ENCODE results near the gene THTPA.
A peak's percentile ranks its signal among the peaks of the same experiment; 100 is the strongest.

Gene THTPA

DNA sequence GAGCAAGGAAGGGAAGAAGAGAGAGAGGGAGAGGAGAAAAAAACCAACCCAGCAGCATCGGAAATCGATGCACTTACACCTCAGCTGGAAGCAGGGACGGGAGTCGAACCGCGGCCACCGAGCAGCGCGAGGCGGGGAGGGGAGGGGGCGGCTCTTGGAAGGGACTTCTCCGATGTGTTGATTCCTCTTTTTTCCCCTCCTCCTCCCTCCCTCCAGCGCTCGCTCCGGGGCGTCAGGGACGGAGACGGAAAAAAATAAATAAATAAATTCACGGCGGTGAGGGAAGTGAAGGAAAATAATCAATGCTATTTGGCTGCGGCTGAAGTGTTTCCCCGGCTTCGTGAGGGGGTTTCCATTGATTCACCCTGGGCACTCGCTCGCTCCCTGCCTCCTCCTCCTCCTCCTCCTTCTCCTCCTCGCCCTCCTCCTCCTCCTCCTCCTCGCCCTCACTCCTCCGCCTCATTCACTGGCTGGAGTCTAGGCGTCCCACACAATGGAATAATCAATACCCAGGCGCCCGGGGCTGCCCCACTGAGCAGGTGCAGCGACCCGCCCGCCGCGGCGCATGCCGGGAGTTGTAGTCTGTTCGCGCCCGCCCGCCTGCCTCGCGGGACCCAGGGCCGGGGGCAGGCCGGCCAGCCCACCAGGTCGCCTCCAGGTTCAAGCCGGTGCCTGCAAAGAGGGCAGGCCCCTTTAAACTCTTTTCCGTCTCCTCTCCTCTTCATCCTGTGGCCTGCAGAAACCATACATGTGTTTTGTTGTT is 4.6 kb upstream of the THTPA start, which contains the start of gene ZFHX2:
ZFHX2 (minus strand) TSS at position 500 of the 763 bp plus-strand sequence. CDS start 16,440 bp downstream, outside the sequence.
- peak in 13 of 14 donors; percentile 56 to 90 (median 79) for DNase-seq

DNA sequence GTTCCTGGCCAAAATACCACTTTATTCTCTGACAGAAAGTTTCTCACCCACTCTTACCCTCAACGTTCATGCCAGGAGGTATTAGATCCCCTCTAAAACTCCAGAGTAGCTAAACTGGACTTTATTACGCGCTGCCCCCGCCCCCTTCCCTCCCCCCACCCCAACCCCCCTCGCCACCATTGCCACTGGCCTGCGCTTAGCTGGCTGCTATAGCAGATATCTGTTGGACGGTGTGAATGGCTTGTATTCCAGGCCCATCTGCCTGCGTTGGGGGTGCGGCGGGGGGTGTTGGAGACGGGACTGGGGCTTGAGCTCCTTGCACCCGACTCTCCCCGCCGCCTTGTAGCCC is 564 bp upstream of the THTPA start:
- DNase-seq: no peak

GRCh38 chr14:23556700-23557440 is 799 bp downstream of the THTPA start:
- no peak for DNase-seq

- no peak for DNase-seq
These were observed 1.4 kb downstream of the THTPA start for GRCh38 chr14:23557521-23557920.

DNA sequence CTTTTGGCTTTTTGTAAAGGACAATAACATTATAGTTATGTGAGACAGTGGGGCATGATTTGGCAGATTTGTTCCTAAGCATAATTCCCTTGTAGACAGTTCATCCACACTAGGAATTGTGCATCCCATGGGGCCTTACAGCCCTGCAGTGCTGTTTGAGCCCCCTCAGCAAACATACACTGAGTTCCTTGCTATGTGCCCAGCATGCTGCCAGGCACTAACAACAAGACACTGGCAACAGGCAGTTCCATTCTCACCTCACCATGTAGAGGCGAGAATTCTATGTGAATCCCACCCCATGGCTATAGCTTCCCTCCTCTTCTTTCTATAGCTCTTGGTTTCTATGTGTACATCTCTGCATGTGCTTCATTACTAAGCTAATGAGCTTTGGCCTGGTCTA is 1.9 kb downstream of the THTPA start:
- no peak for DNase-seq

DNA sequence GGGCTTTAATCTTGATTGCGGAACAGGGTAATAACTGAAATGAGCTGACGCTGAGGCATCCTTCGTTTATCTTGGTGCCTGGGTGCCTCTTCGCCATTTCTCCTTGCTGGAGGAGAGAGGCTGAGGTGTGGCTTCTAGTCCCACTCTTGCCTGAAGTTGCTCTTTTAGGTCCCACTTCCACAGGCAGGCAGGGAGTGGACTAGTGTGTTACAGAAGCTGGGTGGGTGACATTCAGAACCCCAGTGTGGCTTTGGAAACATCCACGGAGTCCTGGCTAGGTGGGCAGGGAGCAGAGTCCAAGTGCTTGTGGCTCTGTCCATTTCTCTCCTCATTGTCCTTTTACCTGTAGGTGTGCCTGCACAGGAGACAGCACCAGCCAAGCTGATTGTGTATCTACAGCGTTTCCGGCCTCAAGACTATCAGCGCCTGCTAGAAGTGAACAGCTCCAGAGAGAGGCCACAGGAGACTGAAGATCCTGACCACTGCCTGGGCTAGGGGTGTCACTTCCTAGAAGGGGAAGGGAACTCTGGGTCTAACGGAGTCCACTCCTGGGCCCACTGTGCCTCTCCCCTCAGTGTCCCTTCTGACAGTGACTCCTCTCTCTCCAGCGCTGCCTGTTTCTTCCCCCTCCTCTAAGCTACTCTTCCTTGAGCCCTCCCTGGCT is 2.4 kb downstream of the THTPA start:
- no peak for DNase-seq

DNA sequence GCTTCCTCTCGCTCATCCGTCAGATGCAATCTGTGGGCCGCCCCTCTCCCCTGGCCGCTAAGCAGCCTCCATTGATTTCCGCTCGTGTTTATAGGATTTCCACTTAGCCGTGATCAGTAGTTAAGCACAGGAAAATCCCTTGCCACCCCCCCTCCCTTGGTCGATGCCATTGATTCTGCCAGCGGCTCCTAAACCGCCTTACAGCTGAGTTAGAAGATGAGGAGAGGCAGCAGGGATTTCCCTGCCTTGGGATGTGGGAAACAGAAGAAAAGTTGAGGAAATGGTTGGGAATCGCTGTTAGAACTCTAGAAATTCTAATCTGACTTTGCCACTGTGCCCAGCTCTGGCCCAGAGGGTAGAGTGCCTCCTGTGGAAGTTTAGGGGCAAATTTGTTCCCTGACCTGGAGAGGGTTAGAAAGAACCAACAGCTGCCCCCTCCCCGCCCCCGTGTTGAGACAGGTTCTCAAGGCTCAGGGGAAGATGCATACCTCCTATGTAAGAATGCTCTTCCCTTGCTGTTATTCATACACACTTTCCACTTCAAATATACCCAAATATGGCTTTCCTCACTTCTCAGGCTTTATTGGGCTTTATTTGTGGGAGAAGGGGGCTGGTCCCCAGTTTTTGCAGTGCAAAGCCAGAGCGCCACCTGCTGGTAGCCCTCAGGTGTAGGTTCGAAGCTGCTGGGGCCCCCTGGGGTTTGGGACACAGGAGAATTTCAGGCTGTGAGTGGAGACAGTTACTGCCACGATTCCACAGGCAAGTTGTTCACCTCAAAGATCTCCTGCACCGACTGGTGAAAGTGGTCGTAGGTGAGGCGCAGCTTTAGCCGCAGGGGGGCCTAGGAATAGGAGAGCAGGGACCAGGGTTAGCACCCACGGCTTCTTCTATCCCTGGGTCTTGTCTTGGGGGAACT is 3.2 kb downstream of the THTPA start:
- peak in 5 of 14 donors; percentile 21 to 46 (median 38) for DNase-seq

GRCh38 chr14:23559926-23560520 is 4.0 kb downstream of the THTPA start:
- DNase-seq: no peak

DNA sequence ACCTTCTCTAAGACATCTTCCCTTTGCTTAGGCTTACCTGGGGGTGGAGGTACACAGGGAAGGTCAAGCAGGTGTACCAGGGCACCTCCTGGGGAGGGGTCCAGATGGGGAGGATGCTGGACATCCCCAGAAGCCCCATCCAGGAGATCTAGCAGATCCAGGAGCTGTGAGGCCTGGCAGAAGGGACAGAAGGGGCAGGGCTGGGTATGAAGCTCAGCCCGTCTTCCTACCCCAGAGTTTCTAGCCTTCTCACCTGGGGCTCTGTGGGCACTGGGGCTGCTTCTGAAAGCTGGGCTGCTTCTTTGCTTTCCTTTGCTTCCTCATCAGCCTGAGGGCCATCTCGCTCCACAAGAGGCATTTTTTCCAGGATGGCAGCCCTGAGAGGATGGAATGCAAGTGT is 5.2 kb downstream of the THTPA start:
- no peak for DNase-seq

- peak in 1 of 14 donors; percentile 37 for DNase-seq
These were observed 6.1 kb downstream of the THTPA start for GRCh38 chr14:23561873-23562821.

DNA sequence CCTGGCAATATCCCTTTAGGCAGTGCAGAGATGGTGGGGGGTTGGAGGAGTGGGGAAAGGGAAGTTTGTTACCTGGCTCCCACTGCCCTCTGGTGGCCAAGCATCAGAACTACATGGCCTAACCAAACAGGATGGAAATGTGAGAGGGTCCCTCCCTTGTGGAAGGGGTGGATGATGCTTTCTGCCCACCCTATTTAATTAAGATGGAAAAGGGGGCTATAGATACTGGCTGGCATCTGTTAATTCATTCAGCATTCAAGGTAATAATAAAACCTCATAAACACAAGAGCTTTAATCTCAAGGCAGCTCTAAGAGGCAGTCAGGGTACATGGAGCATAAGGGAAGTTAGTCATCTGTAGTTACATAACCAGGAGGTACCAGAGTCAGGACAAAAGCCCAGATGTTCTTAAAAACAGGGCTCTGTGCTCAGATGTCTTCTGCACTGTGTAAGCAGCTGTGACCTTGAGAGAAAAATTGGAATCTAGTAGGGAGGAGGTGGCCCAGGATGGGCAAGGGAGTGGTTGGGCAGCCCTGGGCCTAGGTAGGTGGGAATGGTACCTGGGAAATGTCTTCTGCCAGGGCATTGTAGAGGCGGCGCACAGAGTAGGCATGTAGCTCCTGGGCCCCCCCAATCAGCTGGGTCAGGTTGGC is 6.9 kb downstream of the THTPA start:
- DNase-seq: peak in 4 of 14 donors; percentile 14 to 51 (median 32)

GRCh38 chr14:23563473-23564180 is 7.6 kb downstream of the THTPA start:
- DNase-seq: no peak

DNA sequence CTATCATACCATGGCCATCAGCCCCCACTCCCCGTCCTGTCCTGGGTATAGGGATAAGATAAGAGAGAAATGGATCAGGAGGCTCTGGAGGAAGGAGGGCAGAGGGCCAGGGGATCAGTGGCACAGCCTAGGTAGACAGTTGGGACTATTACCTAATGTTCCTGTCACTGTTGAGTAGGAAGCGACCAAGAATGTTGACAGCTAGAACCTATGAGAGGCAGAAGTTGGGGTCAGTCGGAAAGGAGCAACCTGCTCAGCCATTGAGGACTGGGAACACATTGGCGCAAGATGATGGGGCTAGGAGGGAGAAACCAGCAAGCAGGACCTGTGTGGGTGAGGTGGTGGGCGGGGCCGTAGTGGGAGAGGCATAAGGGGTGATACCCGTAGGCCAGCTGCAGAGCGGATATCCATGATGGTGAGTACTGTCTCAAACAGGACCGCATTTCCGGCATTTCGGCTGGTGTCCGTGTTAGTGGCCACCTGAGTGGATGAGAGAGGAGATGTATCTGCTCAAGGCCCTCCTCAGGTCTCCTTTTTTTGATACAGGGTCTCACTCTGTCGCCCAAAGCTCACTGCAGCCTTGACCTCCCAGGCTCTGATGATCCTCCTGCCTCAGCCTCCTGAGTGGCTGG is 8.2 kb downstream of the THTPA start:
- no peak for DNase-seq

GRCh38 chr14:23564876-23565275 is 8.8 kb downstream of the THTPA start:
- DNase-seq: no peak

GRCh38 chr14:23565626-23566025 is 9.6 kb downstream of the THTPA start:
- DNase-seq: no peak

DNA sequence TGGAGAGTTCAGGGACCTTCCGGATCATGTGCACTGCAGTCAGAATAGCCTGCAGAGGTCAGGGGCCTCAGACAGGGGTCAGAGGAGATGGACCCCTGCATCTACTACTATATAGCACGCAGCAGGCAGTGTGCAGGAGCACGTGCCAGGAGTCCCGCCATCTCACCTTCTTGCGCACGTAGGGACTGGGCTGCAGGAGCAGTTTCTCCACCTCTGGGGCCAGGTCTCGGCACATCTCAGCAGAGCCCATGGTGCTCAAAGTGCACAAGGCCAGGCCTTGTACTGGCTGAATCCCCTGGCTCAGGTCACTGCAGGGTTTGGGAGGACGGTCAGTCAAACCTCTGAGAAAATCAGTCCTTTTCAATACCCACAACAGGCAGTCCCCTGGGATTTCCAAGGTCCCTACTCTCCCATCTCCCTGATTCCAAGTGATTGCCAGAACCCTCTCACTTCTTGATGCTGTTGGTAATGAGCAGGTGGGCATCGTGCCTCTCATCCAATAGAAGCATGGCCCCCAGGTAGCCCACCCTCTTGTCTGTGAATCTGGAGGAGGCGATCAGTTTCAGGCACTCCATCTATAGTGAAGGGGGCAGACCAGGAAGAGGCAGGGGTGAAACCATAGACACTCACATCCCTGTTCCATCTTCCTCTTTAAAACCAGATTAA is 10.2 kb downstream of the THTPA start:
- DNase-seq: no peak

GRCh38 chr14:23566778-23567185 is 10.7 kb downstream of the THTPA start:
- DNase-seq: no peak

Measured in C1 segment of cervical spinal cord (tissue), 14 donors.